ENCODE data around the gene ERBB2. TPM values are rescaled to one million over a fixed set of nuclear protein-coding genes. Genes with fewer than 3 reads are reported as not detected.

The ERBB2 gene
- total RNA-seq, 4 donors from 2014 or later = 104 to 339 (median 247) TPM

DNA sequence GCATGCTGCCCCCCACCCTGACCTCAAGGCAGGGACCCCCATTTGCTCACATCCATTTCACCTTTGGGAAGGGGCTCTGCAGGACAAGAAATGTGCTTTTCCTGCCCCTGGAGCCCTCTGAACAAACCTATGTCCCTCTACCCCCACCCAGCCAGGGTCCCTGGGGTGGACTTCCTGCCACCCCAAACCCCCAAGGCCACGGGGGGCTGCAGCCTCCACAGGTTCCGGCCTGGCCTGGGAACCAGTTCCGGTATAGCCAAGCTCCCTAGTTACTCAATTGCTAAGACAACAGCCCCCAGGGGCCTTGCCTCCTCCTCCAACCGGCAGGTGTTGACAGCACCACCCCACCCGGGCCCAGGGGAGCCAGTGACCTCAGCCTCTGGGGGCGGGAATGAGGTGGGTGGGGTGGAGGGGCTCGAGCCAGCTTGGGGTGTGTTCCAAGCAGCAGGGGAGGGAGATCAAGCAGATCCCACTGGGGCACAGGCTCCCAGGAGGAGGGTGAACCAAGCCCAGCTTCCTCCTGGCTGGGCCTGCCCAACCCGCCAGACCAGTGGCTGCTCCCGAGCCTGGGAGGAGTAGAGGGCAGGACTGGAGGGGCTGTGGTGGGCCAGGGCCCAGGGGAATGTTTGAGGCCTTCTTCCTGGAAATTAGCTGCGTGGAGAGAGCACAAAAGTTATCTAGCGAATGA lies 25.0 kb upstream of the ERBB2 start:
- H3K36me3 ChIP-seq = no peaks in the 10 kb centered on the region
- H3K27ac ChIP-seq = peak overlapping the region; percentile 14 to 32 (median 26)
- peaks cover 5 to 52% (median 11%) of the 10 kb centered on the region in 4 donors for H3K4me1 ChIP-seq
- H3K4me3 ChIP-seq = no peak overlapping the region
- peak in 1 of 3 donors; percentile 60 for DNase-seq
- no peaks in the 10 kb centered on the region for H3K27me3 ChIP-seq
- no peaks in the 10 kb centered on the region for H3K9me3 ChIP-seq
- TF ChIP-seq, protein P1, sequence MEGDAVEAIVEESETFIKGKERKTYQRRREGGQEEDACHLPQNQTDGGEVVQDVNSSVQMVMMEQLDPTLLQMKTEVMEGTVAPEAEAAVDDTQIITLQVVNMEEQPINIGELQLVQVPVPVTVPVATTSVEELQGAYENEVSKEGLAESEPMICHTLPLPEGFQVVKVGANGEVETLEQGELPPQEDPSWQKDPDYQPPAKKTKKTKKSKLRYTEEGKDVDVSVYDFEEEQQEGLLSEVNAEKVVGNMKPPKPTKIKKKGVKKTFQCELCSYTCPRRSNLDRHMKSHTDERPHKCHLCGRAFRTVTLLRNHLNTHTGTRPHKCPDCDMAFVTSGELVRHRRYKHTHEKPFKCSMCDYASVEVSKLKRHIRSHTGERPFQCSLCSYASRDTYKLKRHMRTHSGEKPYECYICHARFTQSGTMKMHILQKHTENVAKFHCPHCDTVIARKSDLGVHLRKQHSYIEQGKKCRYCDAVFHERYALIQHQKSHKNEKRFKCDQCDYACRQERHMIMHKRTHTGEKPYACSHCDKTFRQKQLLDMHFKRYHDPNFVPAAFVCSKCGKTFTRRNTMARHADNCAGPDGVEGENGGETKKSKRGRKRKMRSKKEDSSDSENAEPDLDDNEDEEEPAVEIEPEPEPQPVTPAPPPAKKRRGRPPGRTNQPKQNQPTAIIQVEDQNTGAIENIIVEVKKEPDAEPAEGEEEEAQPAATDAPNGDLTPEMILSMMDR (IDR thresholded peaks at IDR 0.05) = no peak
- TF ChIP-seq POLR2A (IDR thresholded peaks at IDR 0.05) = no peak

DNA sequence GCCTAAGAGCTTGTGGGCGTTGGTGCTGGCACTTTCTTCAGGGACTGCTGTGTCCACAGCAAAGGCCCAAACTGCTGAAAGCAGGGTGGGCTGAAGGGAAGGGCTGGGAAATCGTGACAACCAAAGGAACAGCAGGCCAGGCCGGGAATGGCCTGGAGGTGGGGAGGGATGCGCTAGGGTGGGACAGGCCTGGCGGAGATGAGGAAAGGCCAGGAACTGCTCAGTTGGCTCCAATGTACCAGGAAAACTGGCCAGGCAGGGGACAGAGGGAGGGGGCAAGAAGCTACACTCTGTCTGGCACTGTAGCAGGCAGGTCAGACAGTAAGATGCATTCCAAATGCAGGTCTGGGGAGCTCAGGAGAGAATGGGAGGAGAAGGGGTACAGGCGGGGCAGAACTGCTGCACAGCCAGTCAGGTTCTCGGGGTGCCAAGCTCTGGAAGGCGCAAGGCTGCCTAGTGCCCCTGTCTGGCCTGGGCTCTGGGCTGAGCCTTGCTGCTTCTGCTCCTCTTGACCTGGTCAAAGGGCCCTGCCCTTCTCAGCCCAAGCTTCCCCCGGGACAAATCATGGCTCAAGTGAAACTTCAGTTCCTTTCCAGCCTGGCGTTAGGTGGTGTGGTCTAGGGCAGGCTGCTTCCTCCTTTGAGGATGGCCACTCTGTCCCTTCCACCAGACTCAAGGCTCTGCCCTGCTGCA lies 24.3 kb upstream of the ERBB2 start:
- Histone ChIP-seq H3K27ac (peak overlapping the region; percentile 14 to 55 (median 30)), H3K4me3 (no peak overlapping the region), H3K27me3 (no peaks in the 10 kb centered on the region), H3K36me3 (no peaks in the 10 kb centered on the region), H3K4me1 (peaks cover 9 to 54% (median 16%) of the 10 kb centered on the region in 4 donors), H3K9me3 (no peaks in the 10 kb centered on the region)
- DNase-seq = no peak
- TF ChIP-seq, protein P1 (IDR thresholded peaks at IDR 0.05) = no peak
- no peak for TF ChIP-seq POLR2A (IDR thresholded peaks at IDR 0.05)

DNA sequence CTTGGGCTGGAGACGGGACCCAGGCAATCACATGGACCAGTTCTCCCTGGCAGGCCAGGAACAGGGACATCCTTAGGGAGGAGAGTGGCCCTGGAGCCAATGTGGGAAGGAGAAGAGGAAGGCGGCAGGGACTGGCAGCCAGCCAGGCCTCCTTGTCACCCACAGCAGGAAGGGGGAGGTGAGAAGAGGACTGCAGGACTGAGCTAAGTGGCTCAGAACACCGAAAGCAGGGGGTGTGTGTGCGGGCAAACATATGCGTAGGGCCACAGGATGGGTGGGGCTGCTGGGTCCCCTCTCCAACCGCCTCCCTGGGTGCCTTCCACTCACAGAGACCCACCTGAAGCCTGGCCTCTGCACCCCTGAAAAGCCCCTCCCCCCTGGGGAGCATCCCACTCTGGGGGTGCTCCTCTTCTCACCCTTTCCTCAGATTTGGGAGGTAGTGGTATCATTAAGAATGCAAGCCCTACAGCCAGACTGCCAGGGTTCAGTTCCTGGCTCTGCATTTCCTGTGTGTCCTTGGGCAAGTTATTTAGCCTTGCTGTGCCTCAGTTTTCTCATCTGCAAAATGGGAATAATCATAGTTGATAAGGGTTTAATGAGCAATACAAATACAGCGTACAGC lies 23.6 kb upstream of the ERBB2 start:
- DNase-seq = peak; percentile 59 to 81 (median 78)
- no peaks in the 10 kb centered on the region for H3K9me3 ChIP-seq
- TF ChIP-seq POLR2A (IDR thresholded peaks at IDR 0.05) = no peak
- TF ChIP-seq, protein P1 (IDR thresholded peaks at IDR 0.05) = no peak
- no peak overlapping the region for H3K4me3 ChIP-seq
- H3K27ac ChIP-seq = peak overlapping the region; percentile 14 to 55 (median 30)
- H3K4me1 ChIP-seq = peaks cover 9 to 54% (median 16%) of the 10 kb centered on the region in 4 donors
- no peaks in the 10 kb centered on the region for H3K27me3 ChIP-seq
- H3K36me3 ChIP-seq = peaks cover 0 to 3% (median 0%) of the 10 kb centered on the region in 3 donors

DNA sequence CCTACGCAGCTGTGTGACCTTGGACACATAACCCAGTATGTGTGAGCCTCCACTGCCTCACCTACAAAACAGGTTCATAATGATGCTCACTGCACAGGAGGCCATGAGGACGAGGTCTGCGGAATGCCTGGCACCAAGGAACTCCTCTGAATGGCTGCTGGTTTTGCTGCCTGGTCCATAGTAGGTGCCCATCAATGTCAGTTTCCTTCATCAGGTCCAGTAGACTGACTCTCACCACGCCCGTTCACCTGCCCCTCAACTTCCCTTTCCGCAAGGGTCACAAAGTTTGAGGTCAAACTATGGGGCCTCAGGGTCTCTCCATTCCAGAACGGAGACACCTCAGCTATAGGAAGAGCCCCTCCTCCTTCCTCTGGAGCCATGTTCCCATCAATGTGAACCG lies 22.8 kb upstream of the ERBB2 start:
- Histone ChIP-seq H3K27ac (peak overlapping the region in 2 of 4 donors; percentile 32 to 55), H3K4me1 (peaks cover 9 to 51% (median 16%) of the 10 kb centered on the region in 4 donors), H3K4me3 (no peak overlapping the region), H3K9me3 (no peaks in the 10 kb centered on the region), H3K27me3 (no peaks in the 10 kb centered on the region), H3K36me3 (peaks cover 0 to 3% (median 0%) of the 10 kb centered on the region in 3 donors)
- TF ChIP-seq, protein P1 (IDR thresholded peaks at IDR 0.05) = no peak
- no peak for TF ChIP-seq POLR2A (IDR thresholded peaks at IDR 0.05)
- peak in 1 of 3 donors; percentile 34 for DNase-seq

DNA sequence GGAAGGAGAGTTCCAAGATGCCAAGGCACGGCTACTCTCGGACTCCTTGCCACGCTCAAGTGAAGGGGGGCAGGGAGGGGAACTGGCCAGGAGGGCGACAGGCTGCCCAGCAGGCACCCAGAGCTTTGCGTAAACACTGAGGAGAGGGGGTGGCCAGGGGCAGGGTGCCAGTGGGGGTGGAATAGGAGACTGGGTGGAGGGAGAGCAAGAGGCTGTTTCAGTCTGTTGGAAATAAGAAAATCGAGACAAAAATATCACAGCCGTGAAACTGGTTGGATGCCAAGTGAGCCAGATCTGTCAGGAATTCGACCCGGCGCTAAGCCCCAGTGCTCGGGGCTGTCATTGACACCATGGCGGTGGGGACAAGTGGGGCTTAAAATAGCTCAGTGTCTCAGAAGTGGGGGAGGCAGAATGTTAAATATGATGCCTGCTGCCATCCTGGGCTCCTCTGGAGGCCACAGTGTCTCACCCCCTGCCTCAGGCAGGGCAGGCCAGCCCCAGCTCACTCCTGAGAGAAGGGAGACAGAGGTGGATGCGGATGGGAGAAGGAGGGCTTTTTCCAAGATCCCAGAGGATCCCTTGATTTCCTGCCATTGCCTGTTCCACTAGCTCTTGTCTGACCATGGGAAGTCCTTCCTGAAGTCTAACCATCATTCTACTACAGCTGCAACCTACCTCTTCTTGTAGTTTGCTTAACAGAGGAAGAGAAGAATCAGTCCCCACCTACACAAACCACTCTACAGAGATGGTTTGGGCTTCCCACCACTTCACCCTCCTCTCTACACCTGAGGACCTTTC lies 22.1 kb upstream of the ERBB2 start:
- no peaks in the 10 kb centered on the region for H3K27me3 ChIP-seq
- no peaks in the 10 kb centered on the region for H3K9me3 ChIP-seq
- DNase-seq = peak in 1 of 3 donors; percentile 44
- peak overlapping the region; percentile 68 to 89 (median 71) for H3K27ac ChIP-seq
- no peak for TF ChIP-seq POLR2A (IDR thresholded peaks at IDR 0.05)
- TF ChIP-seq, protein P1 (IDR thresholded peaks at IDR 0.05) = no peak
- H3K4me3 ChIP-seq = no peak overlapping the region
- H3K4me1 ChIP-seq = peaks cover 9 to 48% (median 16%) of the 10 kb centered on the region in 4 donors
- H3K36me3 ChIP-seq = peaks cover 0 to 3% (median 0%) of the 10 kb centered on the region in 3 donors

All from Peyer's patch (tissue), 4 donors.